PC-9 (cell line): ENCODE results near the gene PDE10A. TPM values are rescaled to one million over a fixed set of nuclear protein-coding genes. Genes with fewer than 3 reads are reported as not detected.

Experiments
- BruUV-seq: library from RNA; stranded (reverse); fragments of 400-500 nt; replicated peaks from 2 replicates; lab custom pipeline; 2021; lab: Mats Ljungman, UMichigan
- CTCF ChIA-PET: fragments of 300-600 bp; sonication (Branson Sonifier 250); formaldehyde crosslinking; loops from one replicate; lab custom pipeline; 2022; ENCODE audit warnings: antibody characterized with exemption; lab: Charles Lee
- POLR2A ChIA-PET: fragments of 300-600 bp; sonication (Branson Sonifier 250); formaldehyde crosslinking; loops from one replicate; lab custom pipeline; 2022; ENCODE audit warnings: antibody characterized with exemption; ENCODE audit not compliant: unreplicated experiment; lab: Charles Lee
- DNase-seq, 2 experiments: peaks; one replicate each; pipeline versions ENCODE4 v3.0.0 to v3.0.0-alpha.2; 2015 to 2022; ENCODE audit warnings: mixed read lengths in 1 of 2
- H2AFZ ChIP-seq: fragments of 200-600 bp; sonication (generic); 2 replicates; pipeline ENCODE4 v1.8.1; 2017; ENCODE audit warnings: antibody characterized with exemption
- H3F3A ChIP-seq: fragments of 200-600 bp; sonication (generic); 2 replicates; pipeline ENCODE4 v1.8.1; 2017; ENCODE audit warnings: antibody characterized with exemption, mild to moderate bottlenecking, low read depth; ENCODE audit not compliant: insufficient read depth
- H3K27ac ChIP-seq: fragments of 200-600 bp; sonication (generic); 2 replicates; pipeline ENCODE4 v1.6.1; 2016; ENCODE audit warnings: mixed run types
- H3K27me3 ChIP-seq: fragments of 200-600 bp; sonication (generic); 2 replicates; pipeline ENCODE4 v1.6.1; 2016; ENCODE audit warnings: low read depth, mixed run types; ENCODE audit not compliant: insufficient read depth
- H3K36me3 ChIP-seq: fragments of 200-600 bp; sonication (generic); 2 replicates; pipeline ENCODE4 v1.6.1; 2016; ENCODE audit warnings: low read depth, mixed run types
- H3K4me1 ChIP-seq: fragments of 200-600 bp; sonication (generic); replicated peaks from 2 replicates; pipeline ENCODE4 v1.6.1; 2016; ENCODE audit warnings: mixed run types; ENCODE audit not compliant: insufficient read depth
- H3K4me2 ChIP-seq: fragments of 200-600 bp; sonication (generic); 2 replicates; pipeline ENCODE4 v1.6.1; 2017; ENCODE audit warnings: mixed run types
- H3K4me3 ChIP-seq: fragments of 200-600 bp; sonication (generic); 2 replicates; pipeline ENCODE4 v1.6.1; 2016; ENCODE audit warnings: mixed run types
- H3K79me2 ChIP-seq: fragments of 200-600 bp; sonication (generic); 2 replicates; pipeline ENCODE4 v1.6.1; 2017; ENCODE audit warnings: low read depth, mixed run types
- H3K9me2 ChIP-seq: fragments of 200-600 bp; sonication (generic); 2 replicates; pipeline ENCODE4 v1.8.1; 2017; ENCODE audit warnings: mild to moderate bottlenecking; ENCODE audit not compliant: insufficient read depth
- H3K9me3 ChIP-seq: fragments of 200-600 bp; sonication (generic); 2 replicates; pipeline ENCODE4 v1.8.1; 2016; ENCODE audit warnings: low read depth; ENCODE audit not compliant: insufficient read depth
- H4K20me1 ChIP-seq: fragments of 200-600 bp; sonication (generic); 2 replicates; pipeline ENCODE4 v1.8.1; 2017; ENCODE audit not compliant: insufficient read depth
- CTCF ChIP-seq: fragments of 200-600 bp; sonication (generic); conservative IDR thresholded peaks from 2 replicates; pipeline ENCODE4 v1.6.1; 2017; ENCODE audit warnings: mixed run types, antibody characterized with exemption, mild to moderate bottlenecking, moderate library complexity
- EZH2 ChIP-seq: fragments of 200-600 bp; sonication (generic); IDR thresholded peaks from 2 replicates; pipeline ENCODE4 v1.8.0; 2017; ENCODE audit warnings: antibody characterized with exemption, low read depth
- intact Hi-C: fragments of 100-400 bp; cut with micrococcal nuclease; formaldehyde crosslinking; loops from one replicate; pipeline ENCODE4 v1.10.0; 2022; ENCODE audit not compliant: unreplicated experiment
- total RNA-seq: library from RNA; stranded (reverse); gene quantifications from 2 replicates; pipeline ENCODE4 v1.2.3, GENCODE V29; 2021

PDE10A gene
- total RNA-seq, 1 experiment from 2014 or later, result not detected

- peaks cover 8% of the 10 kb centered on the region; the same call in 1 of the 2 replicates for H3K9me3 ChIP-seq
- H3K27me3 ChIP-seq, result no peaks in the 10 kb centered on the region
- H4K20me1 ChIP-seq, result no peaks in the 10 kb centered on the region
- no peak overlapping the region for H3K4me3 ChIP-seq
- peaks cover 27% of the 10 kb centered on the region for H3K4me1 ChIP-seq
- ChIA-PET POLR2A (no interaction called here), CTCF (no interaction called here)
- no peak overlapping the region for H3K27ac ChIP-seq
- no peak overlapping the region for H2AFZ ChIP-seq
- DNase-seq, result no peak
- no peaks in the 10 kb centered on the region for H3K9me2 ChIP-seq
- peaks cover 22% of the 10 kb centered on the region for H3F3A ChIP-seq
- no peaks in the 10 kb centered on the region for H3K36me3 ChIP-seq
- no peak for TF ChIP-seq CTCF
- no peak for TF ChIP-seq EZH2
- no TSS peak for BruUV-seq
- no peak overlapping the region for H3K4me2 ChIP-seq
- H3K79me2 ChIP-seq, result no peaks in the 10 kb centered on the region
- intact Hi-C loops, result no loop called here
These were observed 91.9 kb downstream of the PDE10A start for GRCh38 chr6:165571068-165571682.

- H3K79me2 ChIP-seq, result no peaks in the 10 kb centered on the region
- H3K4me1 ChIP-seq, result peaks cover under 1% of the 10 kb centered on the region
- H3K9me3 ChIP-seq, result peaks cover 3% of the 10 kb centered on the region; the same call in 1 of the 2 replicates
- H3K36me3 ChIP-seq, result no peaks in the 10 kb centered on the region
- no peaks in the 10 kb centered on the region for H3K27me3 ChIP-seq
- DNase-seq, result no peak
- no peak overlapping the region for H3K4me2 ChIP-seq
- no peak overlapping the region for H2AFZ ChIP-seq
- H3K9me2 ChIP-seq, result no peaks in the 10 kb centered on the region
- TF ChIP-seq CTCF (no peak), EZH2 (no peak)
- H3K27ac ChIP-seq, result no peak overlapping the region
- intact Hi-C loops, result no loop called here
- ChIA-PET POLR2A (no interaction called here), CTCF (no interaction called here)
- H3K4me3 ChIP-seq, result no peak overlapping the region
- H3F3A ChIP-seq, result no peaks in the 10 kb centered on the region
- no TSS peak for BruUV-seq
- H4K20me1 ChIP-seq, result no peaks in the 10 kb centered on the region
These were observed 94.7 kb downstream of the PDE10A start for GRCh38 chr6:165568326-165568725.

GRCh38 chr6:165566088-165566828, 96.8 kb downstream of the PDE10A start:
- Histone ChIP-seq H3K36me3 (no peaks in the 10 kb centered on the region), H4K20me1 (no peaks in the 10 kb centered on the region), H2AFZ (no peak overlapping the region), H3F3A (no peaks in the 10 kb centered on the region), H3K4me1 (no peaks in the 10 kb centered on the region), H3K79me2 (no peaks in the 10 kb centered on the region), H3K27me3 (no peaks in the 10 kb centered on the region), H3K9me2 (no peaks in the 10 kb centered on the region), H3K27ac (no peak overlapping the region), H3K4me3 (no peak overlapping the region), H3K4me2 (no peak overlapping the region), H3K9me3 (no peaks in the 10 kb centered on the region; the same call in 1 of the 2 replicates)
- no TSS peak for BruUV-seq
- no peak for DNase-seq
- intact Hi-C loops, result no loop called here
- ChIA-PET POLR2A (no interaction called here), CTCF (no interaction called here)
- TF ChIP-seq CTCF (no peak), EZH2 (no peak)
